Glomerular visceral epithelial cell (primary cell): ENCODE measurements around the gene EXOC7.

Source experiments
- DNase-seq: peaks from one replicate; pipeline ENCODE4 v3.0.0-alpha.2; 2016; ENCODE audit errors: extremely low spot score

EXOC7 gene, protein sequence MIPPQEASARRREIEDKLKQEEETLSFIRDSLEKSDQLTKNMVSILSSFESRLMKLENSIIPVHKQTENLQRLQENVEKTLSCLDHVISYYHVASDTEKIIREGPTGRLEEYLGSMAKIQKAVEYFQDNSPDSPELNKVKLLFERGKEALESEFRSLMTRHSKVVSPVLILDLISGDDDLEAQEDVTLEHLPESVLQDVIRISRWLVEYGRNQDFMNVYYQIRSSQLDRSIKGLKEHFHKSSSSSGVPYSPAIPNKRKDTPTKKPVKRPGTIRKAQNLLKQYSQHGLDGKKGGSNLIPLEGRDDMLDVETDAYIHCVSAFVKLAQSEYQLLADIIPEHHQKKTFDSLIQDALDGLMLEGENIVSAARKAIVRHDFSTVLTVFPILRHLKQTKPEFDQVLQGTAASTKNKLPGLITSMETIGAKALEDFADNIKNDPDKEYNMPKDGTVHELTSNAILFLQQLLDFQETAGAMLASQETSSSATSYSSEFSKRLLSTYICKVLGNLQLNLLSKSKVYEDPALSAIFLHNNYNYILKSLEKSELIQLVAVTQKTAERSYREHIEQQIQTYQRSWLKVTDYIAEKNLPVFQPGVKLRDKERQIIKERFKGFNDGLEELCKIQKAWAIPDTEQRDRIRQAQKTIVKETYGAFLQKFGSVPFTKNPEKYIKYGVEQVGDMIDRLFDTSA

GRCh38 chr17:76103274-76104139, at the start of gene EXOC7:
Gene EXOC7, minus strand, starts transcription at chr17:76103787. Its CDS starts 95 bp downstream, at chr17:76103692.
- DNase-seq, result peak; percentile 92

DNA sequence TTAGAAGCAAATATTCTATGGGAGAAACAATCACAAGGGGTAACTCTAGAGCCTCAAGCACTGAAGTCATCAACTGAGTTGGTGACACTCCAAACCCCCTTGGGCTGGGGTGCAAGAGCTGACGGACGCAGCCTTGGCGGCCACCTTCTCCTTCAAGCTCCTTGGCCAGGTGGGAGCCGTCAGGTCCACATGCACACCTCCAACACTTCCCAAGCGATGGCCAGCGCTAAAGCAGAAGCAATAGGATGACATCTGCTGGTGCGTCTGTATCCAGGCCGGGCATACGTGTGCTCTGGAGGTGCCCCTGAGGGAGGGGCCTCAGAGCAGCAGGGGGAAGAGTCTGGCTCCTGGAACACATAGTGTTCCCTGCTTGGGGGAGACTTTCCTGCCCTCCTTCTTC, 49.6 kb upstream of the EXOC7 start:
- DNase-seq, result no peak

DNA sequence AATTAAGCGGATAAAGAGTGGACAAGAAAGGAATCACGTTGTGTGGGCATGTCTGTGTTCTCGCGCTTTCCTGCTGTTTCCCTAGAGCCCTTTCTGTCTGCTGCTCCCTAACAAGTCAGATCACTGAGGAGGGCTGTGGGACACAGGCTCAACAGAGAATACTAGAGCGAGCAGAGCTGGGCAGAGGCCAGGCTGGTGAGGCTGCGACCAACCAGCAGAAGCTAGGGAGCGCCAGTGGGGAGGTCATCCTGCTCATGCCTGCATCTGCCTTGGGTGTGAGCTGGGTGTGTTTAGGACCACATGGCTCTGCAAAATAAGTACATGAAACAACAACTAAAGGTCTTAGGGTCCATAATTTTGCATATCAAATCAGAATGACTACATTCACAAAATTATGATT, 49.0 kb upstream of the EXOC7 start:
- DNase-seq, result no peak

DNA sequence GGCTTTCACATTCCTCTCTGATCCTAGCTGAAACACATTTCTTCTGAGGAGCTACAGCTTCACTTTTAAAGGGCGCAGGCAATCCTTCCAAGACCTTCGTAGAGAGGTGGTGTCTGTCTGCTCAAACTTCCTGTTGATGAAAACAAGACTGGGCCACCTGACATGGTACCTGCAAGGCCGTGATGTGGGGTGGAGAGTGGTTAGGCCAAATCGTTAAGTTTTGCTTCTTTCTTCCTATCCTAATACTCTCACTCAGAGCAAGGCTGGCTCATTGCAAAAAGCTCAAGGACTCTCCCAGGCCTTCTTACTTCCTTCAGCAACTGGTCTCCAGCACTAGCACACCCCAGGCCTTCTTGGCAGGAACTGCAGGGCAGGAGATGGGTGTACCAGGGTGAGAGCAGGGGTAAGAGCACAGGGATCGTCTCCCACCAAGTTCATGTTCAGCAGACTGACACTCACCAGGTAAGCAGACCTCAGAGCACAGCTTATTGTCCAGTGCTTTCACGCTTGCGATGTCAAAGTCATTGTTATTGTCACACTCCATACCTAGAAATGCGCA, 48.4 kb upstream of the EXOC7 start:
- no peak for DNase-seq

DNA sequence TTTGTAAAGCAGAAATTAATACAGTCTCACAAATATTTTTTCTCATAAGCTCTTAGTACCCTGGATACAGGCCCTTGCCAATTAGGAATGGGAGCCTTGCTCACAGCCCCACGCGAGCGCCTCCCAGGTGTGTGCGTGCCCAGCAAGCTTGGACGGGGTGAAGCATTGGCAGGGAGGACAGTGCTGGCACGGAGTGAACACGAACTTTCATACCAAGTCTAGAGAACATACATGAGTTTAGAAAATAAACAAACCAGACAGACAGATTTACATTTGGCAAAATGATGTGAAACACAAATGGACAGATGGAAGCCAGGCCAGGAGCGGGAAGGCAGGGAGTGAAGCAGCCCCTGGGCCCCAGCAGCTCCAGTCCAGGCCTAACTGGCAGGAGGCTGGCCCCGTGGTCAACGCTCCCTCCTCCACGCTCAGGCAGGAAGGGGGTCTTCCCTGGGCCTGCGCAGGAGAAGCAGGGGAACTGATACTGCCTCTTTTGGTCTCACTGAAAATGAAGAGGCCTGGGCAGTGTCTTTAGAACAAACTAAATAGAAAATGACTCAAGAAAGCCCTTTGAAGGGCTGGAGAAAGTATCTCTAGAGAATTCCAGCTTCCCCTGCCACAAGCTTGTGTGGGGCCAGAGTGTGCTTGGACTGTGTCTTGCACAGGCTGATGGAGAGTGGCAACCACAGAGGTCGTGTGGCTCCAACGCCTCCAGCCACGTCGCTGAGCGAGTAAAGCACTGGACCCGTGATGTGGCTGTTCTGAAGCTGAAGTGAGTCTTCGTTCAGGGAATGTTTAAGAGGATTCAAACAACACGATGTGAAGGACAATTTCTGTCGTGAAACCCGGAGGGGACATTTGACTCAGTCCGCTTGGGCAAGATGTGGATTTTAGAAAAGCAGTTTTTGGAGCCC, 47.4 kb upstream of the EXOC7 start:
- no peak for DNase-seq

DNA sequence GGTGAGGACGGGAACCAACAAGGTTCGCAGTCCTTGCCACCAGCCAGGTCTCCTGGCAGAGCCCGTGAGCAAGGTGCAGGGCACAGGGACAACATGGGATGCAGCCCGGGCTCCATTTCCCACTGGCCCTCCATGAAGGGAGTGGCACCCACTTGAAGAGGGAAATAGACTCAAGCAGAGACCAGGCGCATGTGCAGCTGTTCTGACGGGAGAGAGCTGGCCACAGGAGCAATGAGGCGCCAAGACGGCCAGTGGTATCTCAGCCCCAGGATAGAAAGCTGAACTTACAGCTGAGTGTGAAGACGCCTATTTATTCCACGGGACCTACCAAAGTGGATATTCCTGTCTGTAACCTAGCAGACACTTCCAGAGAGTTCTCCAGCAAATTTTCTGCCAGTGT, 45.6 kb upstream of the EXOC7 start:
- DNase-seq, result no peak

- no peak for DNase-seq
Observed at GRCh38 chr17:76148015-76148326, 44.4 kb upstream of the EXOC7 start.

- peak; percentile 33 for DNase-seq
Observed at GRCh38 chr17:76147211-76148014, 43.8 kb upstream of the EXOC7 start.

DNA sequence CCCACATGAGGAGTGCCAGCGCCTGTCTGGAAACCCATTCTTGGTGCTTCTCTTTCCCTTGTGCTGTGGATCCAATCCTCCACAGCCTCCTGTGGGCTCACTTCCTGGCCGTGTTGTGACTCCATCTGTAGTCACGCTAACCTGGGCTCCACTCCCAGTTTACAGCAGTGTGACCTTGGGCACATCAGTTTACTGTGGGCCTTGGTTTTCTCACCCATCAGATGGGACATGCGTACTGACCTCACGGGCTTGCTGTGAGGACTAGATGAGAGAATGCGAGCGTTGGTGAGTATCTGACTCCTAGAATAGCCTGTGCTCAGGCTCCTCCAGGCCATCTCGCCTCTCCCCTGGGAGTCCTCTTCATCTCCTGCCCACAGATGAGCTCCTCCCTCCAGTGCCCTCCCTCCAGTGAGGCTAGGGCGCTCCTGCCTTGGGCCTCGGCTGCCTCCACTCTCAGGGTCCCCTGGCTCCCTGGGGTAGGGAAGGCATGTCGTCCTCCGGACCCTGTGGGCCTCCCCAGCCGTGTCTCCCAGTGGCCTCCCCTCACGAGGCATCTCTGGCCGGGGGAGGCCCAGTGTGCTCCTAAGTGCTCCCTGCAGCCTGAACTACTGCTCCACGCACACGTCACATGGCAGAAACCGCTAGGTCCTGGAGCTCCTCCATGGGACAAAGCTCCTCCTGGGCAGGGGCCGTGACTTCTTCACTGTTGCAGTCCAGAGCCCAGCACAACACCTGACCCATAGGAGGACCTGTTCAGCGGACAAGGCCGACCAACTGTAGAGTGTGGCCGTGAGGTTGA, 42.7 kb upstream of the EXOC7 start:
- DNase-seq, result no peak

DNA sequence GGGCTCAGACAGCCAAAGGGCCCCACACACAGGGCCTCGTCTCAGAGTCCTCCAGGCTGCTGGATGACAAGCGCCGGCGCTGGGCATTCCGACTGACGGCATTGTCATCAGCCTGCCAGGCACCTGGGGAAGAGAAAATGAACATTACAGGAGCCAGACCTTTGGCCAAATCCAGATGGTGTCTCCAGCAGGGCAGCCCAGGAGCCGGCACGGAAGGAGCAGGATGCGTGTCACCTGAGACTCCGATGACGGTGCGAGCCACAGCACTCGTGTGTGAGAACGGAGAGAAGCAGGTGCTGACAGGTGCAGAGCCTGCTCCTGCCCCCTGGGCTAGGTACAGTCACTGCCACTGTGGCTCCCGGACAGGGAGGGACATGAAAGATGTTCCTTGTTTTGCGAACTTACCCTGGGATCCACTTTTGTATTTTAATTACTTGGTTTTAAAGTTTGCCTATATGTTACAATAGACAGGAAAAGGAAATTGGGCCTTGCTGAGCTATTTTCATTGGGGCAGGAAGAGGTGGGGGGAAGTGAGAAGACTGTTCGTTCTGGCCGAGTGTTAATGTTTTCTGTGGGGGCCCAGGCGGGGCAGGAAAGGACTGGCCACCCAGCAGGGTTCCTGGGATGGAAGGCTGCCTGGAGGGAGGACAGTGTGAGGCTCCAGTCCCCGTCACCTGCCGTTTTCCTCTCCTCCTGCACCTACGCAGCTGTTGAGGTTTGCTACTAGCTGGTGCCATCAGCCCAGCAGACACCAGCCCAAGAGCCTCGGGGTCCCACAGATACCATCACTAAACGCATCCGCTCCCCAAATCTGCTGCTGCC, 41.9 kb upstream of the EXOC7 start:
- DNase-seq, result no peak

DNA sequence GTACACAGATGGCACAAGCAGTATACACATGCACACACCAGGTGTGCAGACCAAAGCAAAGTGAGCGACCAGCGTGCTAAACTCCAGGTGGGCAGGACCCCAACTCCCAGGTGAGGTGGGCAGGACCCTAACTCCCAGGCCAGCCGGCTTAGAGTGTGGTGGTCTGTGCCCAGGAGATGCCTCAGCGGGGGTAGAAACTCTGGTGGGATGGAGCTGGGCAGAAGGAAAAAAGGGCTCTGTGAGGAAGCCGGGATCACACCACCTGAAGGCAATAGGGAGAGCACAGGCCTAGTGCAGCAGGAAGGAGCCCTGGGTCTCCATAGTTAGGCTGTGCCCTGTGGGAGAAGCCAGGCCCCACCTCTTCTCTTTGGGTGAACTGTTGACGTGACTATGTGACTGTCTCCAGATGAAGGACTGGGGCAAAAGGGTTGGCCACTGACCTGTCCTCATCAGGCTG, 39.0 kb upstream of the EXOC7 start:
- DNase-seq, result no peak

GRCh38 chr17:76142039-76142584, 38.5 kb upstream of the EXOC7 start:
- DNase-seq, result no peak

DNA sequence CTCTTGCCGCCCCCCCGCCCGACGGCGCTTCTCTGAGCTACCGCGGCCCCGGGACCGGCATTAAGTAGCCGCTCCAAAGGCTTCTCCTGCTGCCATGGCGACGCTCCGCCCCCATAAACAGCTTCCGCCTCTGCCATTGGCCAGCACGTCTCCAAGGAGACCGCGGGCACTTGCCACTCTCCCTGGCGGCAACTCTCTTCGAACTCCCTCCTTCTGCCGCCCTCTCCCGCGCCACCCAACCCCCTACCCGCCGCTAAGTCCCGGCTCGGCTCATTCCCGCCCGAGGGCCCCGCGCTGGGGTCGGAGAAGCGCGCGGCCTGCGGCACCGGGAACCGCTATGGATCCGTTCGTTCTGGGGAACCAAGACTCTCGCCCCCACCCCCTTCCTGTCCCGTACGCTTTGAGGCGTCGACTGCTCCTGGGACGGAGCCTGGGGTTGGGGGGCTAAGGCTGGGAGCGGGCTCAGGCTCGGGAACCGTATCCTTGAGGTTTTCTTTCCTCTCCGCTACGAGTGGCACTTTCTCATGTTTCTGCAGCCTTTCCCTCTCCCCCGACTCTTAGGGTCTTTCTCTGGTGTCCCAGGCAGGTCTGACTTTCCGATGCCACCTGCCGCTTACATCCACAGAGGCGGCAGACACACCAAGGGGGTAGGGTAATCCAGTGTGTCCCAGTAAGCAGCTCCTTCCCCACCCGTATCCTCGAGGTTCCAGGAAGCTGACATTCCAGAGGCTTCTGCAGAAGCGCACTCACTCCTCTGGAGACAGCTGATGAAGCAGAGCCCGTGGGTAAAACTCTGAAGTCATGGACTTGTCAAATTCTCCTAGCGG, 37.8 kb upstream of the EXOC7 start, which contains the start of gene FOXJ1:
FOXJ1 (minus strand) TSS at position 34 of the 827 bp plus-strand sequence. CDS start 850 bp downstream, outside the sequence.
- peak; percentile 91 for DNase-seq

GRCh38 chr17:76140661-76141211, 37.1 kb upstream of the EXOC7 start:
- no peak for DNase-seq

DNA sequence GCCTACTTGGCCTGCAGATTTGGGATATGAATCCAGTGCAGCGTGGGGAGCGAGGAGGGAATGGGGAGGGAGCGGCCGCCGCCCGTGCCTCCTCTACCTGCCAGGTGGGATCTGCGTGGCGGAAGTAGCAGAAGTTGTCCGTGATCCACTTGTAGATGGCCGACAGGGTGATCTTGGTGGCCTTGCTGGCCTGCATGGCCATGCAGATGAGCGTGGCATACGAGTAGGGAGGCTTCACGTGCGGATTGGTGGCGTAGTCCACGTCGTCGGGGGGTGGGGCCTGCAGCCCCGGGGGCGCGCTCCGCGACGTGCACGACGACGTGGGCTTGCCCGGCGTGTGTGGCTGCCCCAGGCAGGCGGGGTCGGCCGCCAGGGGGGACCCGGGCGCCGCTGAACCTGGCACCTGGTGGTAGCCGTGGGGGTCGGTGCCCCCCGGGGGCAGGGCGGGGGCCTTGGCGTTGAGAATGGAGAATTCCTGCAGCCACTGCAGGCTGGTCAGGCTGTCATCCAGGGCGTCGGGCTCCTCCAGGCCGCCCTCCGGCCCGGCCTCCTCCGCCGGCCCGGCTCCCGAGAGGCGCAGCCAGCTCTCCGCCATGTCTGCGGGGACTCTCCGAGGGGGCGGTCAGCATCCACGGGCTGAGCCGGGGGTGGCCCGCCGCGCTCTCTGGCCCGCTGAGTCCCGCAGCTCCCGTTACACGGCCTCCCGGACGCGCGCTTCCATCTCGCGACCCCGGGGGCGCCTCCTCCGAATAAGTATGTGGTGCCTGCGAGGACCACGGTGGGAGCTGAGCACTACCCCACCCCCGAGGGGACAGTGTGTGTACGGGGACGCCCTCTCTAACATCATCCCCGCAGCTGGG, 36.4 kb upstream of the EXOC7 start:
- DNase-seq, result no peak
